Tibial nerve (tissue), 4 donors: Measurements from ENCODE around the gene TRPV6.

ENCODE experiments used
- CTCF ChIP-seq, 5 experiments: fragments of 200-600 bp in 3 of 5; fragments of 450-650 bp in 2 of 5; sonication (generic) in 3 of 5; IDR thresholded peaks; one replicate each; pipeline ENCODE4 v1.5.1; 2016 to 2019; ENCODE audit warnings: antibody characterized with exemption in 5 of 5, mild to moderate bottlenecking in 3 of 5, moderate library complexity in 2 of 5
- EP300 ChIP-seq, 2 donors: sonication (generic); formaldehyde crosslinking; IDR thresholded peaks; one replicate each; pipeline ENCODE4 v1.6.1; 2017; ENCODE audit warnings: antibody characterized with exemption in 2 of 2, mild to moderate bottlenecking in 1 of 2
- POLR2A ChIP-seq, 2 donors: fragments of 450-650 bp; IDR thresholded peaks; one replicate each; pipeline ENCODE4 v1.6.1; 2017; ENCODE audit warnings: antibody characterized with exemption in 2 of 2, mild to moderate bottlenecking in 2 of 2, moderate library complexity in 2 of 2

- no peak for TF ChIP-seq POLR2A (IDR thresholded peaks at IDR 0.05)
- no peak for TF ChIP-seq CTCF (IDR thresholded peaks at IDR 0.05)
- TF ChIP-seq EP300 (IDR thresholded peaks at IDR 0.05): no peak
These were observed 33.4 kb upstream of the TRPV6 start for GRCh38 chr7:142918901-142919300.
